HG03196 (cell line): ENCODE data around the gene LOXL1.
"Not testable (repeated sequence)": the region's sequence is repeated elsewhere in the genome, so short reads cannot be mapped to it uniquely, and the experiment has no call there.

Experiments
- ATAC-seq: cut with Tn5 transposase; IDR thresholded peaks from one replicate; pipeline ENCODE4 v1.9.1; 2021; ENCODE audit not compliant: unreplicated experiment

The LOXL1 gene

GRCh38 chr15:73951601-73952000, 25.3 kb downstream of the LOXL1 start:
- no peak for ATAC-seq

DNA sequence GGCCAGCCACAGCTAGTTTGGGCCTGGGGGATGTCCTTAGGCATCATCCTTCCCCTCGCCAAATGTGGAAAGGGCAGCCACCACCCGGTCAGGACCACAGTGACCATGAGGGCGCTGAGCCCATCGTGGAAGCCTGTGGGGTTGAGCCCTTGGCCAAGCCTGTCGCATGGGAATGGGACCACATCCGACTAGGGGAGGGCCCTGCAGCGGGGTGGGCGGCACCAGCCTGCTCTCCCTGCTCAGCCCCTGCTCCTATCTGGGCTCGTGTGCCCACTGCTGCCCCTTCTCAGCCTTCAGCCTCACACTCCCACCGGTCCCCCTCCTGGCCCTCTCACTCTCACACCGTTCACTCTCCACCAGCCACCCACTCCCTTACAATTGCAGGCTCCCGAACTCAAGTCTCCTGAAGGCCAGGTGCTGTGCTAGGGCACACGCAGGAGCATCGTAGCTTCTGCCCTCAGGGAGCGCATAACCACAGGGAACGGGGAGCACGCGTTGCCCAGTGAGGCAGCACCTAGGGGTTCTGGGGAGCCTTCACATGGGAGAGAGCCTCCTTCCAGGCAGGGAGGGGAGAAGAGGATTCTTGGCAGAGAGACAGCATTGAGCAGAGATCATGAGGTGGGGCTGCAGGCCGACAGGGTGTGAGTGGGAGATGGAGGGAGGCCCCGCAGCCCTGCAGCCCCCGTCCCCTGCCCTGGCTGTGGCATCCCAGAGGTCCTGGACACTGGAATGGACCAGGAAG, 26.1 kb downstream of the LOXL1 start:
- ATAC-seq: no peak

DNA sequence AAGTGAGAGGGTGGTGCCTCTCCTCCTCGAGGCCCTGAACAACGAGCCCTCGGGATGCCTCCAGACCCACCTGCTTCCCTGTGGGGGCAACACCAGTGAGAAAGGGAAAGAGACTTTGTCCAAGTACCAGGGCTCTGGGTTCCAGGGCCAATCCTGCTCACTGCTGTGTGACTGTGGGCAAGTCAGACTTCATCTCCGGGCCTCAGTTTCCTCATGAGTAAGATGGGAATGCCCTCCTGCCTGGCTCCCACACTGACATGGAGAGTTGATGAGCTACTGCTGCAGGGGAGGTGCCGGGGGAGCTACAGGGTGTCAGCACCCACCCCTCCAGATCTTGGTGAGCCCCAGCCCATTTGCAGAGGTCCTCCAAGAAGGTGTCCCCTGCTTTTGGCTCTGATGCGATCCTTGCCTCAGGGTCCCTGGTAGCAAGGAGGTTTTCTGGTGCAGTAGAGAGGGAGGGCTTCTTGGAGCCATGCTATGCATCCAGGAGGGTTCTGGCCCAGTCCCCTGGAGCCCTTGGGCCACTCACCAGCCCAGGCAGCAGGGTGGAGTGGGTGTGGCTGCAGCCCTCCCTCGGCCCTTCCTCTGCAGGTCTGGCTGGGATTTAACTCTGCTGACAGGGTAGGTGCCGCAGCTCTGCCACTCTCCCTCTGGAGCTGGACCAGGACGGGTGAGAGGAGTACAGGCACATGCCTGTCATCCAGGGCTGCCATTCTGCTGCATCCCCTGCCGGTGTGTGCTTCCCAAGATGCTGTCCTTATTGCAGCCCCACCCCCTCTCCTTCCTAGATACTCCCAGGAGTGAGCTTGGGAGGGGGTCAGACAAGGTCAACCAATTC, 26.9 kb downstream of the LOXL1 start:
- ATAC-seq: no peak

- ATAC-seq: no peak
Measured at GRCh38 chr15:73954188-73955145, 28.2 kb downstream of the LOXL1 start.

DNA sequence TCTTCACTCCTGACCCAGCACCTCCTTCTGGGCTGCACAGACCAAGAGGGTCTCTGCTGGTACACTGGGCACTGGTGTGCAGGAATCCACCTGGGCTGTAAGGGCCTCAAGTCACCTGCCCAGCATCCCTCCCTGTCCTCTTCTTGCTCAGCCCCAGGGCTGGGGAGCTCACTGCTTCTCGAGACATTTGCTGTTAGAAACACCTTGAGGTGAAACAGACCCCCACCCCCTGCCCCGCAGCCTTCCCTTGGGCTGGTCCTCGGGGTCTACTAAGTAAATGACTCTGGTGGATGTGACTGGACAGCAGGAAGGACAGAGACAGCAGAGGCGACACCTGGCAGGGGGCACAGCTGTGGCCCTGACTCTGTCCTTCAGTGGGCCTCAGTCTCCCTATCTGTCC, 29.1 kb downstream of the LOXL1 start:
- no peak for ATAC-seq

DNA sequence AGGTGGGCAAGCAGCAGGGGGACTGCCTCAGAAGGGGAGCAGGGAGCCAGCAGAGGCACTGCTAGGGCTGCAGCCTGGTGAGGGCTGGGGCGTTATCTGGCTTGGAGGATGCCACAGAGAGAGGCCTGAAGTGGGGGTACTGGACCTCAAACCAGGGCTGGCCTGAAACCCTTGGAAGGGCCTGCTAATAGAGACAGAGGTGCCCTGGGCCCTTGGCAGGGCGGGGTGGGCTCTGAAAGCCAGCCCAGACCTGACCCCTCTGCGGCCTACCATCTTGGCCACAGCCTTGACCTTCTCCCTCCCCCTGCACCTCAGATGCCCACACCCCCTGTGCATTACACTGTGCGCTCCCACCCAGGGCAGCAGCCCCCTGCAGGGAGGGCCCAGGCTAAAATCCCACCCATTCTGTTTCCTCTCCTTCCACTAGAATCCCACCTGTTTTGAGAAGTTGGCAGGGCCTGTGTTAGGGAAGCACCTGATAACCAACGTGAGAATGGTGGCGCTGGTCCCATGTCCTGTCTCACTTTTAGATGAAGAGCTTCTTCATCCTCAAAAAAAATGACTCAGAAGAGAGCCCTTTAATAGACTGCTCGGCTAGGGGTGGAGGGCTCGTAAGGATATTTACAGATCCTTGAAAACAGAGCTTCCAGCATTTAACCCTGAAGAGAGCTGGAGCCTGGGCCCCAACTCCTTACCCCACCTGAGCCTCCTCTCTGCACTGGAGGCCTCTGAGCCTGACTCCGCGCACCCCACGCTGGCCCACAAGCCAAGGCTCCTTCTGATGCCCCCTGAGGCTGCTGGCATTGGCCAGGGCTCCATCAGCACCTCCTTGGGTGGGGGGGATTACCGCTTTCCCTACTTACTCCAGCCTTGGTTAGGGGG, 29.8 kb downstream of the LOXL1 start:
- no peak for ATAC-seq

DNA sequence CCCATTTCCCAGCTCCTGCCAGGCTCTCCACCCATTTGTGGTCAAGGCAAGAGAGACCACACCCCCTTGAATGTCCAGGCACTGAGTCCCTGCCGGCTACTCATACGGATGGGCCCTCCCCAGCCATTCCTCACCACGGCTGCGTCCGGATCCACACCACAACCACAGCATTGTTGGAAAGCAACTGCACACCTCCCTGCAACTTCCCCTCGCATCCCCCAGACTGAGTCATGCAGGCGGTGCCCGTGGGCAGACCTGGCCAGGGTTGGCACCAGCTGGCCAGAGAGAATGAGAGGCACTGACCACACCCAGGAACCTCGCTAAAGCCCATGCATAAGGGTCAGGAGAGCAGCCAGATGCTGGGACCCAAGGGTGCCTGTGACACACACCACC, 30.5 kb downstream of the LOXL1 start:
- no peak for ATAC-seq

DNA sequence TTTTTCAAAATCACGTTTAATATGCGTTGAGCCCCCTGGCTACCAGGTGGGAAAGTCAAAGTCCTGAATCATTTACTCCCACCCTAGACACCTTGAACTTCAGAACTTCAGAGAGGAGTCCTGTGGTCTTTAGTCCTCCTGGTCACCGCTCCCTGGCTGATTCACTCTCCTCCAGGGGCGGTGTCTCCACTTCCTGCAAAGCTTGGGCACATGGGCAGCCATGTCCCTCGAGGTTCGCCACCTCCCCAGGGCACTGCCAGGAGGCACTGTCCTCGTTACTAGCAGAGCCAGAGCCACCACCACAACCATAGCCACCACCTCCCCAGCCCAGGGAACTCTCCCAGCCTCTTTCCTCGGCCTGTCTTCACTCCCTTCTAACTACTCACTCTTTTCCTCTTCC, 31.0 kb downstream of the LOXL1 start:
- no peak for ATAC-seq

DNA sequence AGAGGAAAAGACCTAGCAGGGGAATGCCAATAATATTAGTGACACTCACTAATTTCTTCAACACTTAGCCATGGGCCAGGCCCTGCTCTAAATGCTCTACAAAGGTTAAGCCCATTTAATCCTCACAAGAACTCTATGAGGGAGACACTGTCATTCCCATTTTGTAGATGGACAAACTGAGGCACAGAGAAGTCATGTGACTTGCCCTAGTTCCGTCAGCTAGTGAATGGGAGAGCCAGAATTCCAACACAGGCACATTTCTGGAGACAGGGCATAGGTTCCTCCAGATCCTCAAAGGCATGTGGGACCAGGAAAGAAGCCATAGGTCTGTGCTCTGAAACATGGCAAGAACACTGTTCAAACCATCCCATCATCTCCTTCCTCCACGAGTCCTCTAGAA, 31.5 kb downstream of the LOXL1 start:
- ATAC-seq: no peak

DNA sequence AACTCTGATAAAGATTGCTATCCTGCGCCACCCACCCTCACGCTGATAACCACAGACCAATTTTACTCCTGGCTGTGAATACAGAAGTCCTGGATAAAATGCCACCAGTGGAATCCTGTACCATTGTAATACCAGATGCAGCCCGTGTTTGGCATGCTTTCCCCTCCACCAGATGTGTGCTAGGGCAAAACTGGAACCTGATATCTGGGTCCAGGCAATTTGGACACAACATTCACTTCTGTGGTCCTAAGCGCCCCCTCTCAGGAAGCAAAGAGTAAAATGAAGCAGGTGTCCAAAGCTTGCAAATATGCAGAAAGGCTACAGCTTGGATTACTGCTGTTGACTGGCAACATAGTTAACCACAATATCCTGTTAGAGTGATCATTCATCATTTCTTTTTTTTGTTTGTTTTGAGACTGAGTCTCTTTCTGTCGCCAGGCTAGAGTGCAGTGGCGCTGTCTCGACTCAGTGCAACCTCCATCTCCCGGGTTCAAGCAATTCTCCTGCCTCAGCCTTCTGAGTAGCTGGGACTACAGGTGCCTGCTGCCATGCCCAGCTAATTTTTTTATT, 32.8 kb downstream of the LOXL1 start:
- no peak for ATAC-seq

DNA sequence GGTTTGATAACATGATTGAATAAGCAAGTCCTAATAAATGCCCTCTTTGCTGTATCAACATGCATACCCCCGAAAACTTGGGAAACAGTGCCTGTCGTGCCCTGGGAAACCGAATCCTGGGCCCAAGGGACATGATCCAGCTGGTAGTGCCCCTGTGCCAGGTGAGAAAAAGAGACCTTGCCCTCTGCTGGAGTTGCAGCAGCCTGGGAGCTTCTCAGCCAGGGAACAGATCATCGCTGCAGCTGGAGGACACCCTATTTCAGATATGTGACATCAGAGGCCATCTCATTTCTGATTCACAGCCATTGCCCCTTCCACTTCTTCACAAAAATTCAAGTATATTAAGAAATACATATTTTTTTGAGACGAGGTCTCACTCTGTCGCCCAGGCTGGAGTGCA, 33.5 kb downstream of the LOXL1 start:
- no peak for ATAC-seq

GRCh38 chr15:73960472-73961070, 34.3 kb downstream of the LOXL1 start:
- ATAC-seq: not testable (repeated sequence)

- ATAC-seq: no peak
Measured at GRCh38 chr15:73962433-73962832, 36.2 kb downstream of the LOXL1 start.

GRCh38 chr15:73964736-73965093, 38.5 kb downstream of the LOXL1 start:
- peak; percentile 50 for ATAC-seq

GRCh38 chr15:73965094-73965757, 39.0 kb downstream of the LOXL1 start:
- ATAC-seq: peak; percentile 20

DNA sequence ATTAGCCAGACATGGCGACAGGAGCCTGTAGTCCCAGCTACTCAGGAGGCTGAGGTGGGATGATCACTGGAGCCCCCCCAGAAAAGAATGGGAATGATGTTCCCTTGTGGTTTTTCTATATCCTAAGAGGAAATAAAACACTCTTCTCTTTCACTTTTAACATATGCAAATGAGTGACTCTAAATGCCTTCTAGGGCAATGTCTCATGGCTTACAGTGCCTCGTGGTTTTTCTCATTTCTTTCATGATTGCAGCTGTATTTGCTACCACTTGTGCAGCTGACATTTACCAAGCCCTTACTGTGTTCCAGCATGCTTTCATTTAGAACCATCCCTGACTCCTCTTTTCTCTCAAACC, 39.5 kb downstream of the LOXL1 start:
- no peak for ATAC-seq

- no peak for ATAC-seq
Measured at GRCh38 chr15:73968461-73968860, 42.2 kb downstream of the LOXL1 start.

GRCh38 chr15:73969151-73969759, 43.0 kb downstream of the LOXL1 start:
- no peak for ATAC-seq
